Measurements from ENCODE around the gene PACSIN2.
A peak's percentile ranks its signal among the peaks of the same experiment; 100 is the strongest.

Gene PACSIN2

DNA sequence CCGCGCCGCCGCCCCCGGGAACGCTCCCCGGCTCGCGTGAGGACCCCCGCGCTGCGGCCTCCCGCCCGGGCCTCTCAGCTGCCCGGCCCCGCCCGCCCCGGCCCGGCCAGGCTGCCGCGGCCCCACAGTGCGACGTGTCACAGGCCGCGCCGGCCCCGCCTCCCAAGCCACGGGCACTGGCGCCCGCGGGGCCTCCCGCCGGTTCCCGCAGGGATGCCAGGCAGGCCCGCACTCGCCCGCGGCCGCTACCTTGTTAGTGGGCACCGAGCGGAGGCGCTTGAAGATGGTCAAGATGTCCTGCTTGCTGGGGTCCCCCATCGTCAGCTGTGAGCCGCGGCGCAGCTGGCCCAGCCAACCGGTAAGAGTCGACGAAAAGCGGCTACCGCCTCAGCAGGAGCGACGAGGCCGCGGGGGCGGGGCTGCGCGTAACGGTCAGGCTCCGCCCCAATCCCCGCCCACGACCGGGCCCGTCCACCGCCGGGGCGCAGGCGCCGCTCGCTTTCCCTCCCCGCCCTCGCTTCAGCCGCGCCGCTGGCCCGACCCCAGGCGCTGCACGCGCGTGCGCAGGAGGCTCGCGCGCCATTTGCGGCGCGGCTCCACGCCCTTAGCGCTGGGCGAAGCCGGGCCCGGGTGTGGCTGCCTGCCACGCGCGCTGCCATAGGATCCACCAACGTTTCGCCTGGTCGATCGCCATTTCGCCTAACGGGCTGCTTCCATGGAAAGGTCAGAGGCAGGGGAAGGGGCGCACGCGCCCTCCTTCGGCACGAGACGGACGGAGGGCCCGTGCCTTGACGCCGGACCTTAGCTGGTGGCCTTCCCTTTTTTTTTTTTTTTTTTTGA is 157.9 kb downstream of the PACSIN2 start, which contains the start of gene ARFGAP3:
ARFGAP3 (minus strand) TSS at position 409 of the 840 bp plus-strand sequence; CDS start at position 318, 91 bp downstream.
- DNase-seq (ENCODE audit: low spot score), result peak; percentile 100

DNA sequence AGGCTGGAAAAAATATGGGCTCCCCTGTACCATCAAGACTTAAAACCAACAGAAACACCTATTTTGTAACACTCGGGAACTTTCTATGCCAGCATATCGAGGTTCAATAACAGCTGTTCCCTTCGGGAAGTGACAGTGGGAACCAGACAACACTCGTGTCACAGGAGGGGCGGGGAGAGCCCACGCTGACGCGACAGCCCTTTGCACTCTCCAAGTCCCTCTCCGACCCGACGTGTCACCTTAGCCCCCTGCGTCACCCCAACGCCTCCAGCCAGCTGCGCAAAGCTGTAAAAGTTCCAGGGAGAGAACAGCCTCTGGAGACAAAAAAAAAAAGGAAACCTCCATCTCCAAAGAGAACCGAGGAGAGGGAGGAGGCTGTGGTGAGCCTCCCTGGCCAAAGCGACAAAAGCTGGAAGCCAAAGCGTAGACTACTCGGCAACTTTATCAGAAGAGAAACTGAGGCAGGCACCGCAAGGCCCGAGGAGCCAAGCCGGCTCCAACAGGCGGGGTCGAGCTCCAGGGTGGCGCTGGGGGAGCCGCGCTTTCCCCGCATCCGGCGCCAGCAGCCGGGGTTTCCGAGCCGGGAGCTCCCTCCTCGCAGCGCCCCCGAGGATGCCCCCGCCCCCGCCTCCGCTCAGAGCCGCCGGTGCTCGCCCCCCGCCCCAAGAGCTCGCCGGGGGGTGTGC is 158.6 kb downstream of the PACSIN2 start:
- DNase-seq (ENCODE audit: low spot score), result no peak

DNA sequence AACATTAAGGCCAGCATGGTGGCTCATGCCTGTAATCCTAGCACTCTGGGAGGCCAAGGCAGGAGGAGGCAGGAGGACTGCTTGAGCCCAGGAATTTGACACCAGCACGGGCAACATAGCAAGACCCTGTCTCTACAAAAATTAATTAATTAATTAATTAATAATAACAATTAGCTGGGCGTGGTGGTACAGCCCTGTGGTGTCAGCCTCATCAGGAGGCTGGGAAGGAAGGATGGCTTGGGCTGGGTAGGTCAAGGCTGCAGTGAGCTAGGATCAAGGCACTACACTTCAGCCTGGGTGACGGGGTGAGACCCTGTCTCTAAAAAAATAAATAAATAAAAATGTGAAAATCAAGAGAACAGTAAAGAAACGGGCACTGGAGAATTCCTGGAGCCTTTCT is 159.2 kb downstream of the PACSIN2 start:
- DNase-seq (ENCODE audit: low spot score), result no peak

GRCh38 chr22:42855211-42855610 is 159.7 kb downstream of the PACSIN2 start:
- no peak for DNase-seq (ENCODE audit: low spot score)

GRCh38 chr22:42848941-42849550 is 165.9 kb downstream of the PACSIN2 start:
- no peak for DNase-seq (ENCODE audit: low spot score)

DNA sequence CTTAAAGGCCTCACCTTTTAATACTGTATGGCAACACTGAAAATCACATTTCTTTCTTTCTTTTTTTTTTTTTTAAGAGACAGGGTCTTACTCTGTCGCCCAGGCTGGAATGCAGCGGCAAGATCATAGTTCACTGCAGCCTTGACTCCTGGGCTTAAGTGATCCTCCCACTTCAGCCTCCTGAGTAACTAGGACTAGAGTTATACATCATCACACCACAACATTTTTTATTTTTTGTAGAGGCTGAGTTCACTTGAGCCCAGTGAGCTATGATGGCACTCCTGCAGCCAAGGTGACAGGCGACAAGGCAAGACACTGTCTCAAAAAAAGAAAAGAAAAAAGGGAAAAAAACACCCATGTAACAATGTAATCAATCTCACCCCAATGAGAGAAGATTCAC is 167.8 kb downstream of the PACSIN2 start:
- DNase-seq (ENCODE audit: low spot score), result no peak

DNA sequence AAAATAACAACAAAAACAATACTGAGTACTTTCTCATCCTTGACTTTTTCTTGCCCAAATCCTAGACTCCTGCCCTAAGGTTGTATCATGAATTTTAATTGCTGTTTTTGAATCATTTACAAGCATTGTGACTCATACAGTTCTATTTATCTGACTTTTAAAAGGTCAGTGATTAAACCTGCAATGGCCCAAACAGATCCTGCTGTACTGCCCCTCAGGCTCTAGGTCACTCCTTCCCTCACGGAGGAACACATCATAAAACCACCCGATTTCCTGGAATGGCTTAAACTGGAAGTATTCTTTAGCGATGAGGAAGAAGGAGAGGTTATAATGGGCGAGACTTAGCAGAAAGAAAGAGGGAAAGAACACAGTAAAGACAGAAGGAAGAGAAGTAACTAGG is 170.2 kb downstream of the PACSIN2 start:
- no peak for DNase-seq (ENCODE audit: low spot score)

- DNase-seq (ENCODE audit: low spot score), result no peak
Measured at GRCh38 chr22:42842658-42843370, 172.1 kb downstream of the PACSIN2 start.

- no peak for DNase-seq (ENCODE audit: low spot score)
Measured at GRCh38 chr22:42841444-42841843, 173.5 kb downstream of the PACSIN2 start.

DNA sequence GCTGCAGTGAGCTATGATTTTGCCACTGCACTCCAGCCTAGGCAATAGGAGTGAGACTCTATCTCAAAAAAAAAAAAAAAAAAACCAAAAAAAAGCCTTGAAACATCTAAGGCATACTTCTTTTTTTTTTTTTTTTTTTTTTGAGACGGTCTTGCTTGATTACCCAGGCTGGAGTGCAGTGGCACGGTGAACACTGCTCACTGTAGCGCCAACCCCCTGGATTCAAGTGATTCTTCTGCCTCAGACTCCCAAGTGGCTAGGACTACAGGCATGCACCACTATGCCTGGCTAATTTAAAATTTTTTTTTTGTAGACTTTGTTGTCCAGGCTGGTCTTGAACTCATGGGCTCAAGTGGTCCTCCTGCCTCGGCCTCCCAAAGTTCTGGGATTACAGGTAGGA is 177.4 kb downstream of the PACSIN2 start:
- no peak for DNase-seq (ENCODE audit: low spot score)

GRCh38 chr22:42836026-42836425 is 178.9 kb downstream of the PACSIN2 start:
- DNase-seq (ENCODE audit: low spot score), result no peak

DNA sequence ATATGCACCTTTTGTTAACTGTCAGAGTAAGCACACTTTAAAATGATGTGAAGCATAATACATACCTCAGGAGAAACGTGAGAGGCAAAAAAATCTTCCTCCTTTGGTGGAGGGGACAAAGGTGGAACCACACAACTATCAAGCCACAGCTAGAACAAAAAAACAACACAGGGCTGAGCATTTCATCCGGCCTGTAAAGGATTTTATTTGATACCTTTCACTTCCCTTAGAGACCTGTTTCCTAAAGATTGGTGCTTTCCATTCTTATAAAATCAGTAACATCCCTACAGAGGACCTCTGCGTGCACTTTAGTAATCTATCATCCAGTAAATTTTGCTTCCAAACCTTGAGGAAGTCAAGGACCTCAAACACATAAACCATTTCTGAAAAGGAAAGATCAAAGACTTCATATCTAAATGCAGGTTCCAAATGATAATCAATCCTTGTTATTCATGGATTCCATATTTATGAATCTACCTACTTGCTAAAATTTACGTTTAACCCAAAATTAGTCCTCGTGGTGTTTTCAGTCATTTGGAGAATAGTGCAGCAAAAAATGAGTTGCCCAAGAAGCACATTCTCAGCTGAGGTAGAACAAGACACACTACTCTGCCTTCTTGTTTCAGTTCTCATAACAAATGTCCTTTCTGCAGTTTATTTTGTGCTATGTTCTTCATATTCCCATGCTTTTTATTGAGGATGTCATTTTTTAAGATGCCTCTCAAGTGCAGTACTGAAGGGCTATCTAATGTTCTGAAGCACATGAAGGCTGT is 180.6 kb downstream of the PACSIN2 start:
- no peak for DNase-seq (ENCODE audit: low spot score)

DNA sequence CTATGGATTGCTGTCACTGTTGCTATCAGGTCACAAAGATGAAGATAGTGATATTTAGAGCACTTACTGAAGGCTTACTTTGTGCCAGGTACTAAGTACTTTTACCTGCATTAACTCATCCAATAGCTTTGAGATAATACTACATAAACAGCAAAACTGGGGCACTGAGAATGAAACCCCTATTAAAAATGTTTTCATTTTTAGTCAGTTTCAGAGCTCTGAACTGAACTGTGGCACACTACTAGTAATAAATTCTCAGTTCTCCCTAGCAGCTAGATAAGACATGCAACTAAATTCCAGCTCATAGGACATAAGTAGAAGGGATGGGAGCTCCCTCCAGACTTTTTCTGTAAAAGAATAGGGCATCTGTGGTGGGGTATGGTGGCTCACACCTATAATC is 181.8 kb downstream of the PACSIN2 start:
- DNase-seq (ENCODE audit: low spot score), result no peak

DNA sequence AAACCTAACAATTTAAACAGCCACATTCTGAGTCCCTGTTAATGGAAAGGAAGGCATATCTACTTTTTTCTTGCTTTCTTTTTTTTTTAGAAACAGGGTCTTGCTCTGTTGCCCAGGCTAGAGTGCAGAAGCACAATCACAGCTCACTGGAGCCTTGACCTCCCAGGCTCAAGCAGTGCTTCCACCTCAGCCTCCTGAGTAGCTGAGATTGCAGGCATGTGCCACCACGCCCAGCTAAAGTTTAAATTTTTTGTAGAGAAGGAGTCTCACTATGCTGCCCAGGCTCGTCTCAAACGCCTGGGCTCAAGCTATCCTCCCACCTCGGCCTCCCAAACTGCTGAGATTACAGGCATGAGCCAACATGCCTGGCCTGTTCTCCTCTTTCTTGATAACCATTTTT is 183.2 kb downstream of the PACSIN2 start:
- DNase-seq (ENCODE audit: low spot score), result no peak

GRCh38 chr22:42830161-42830560 is 184.8 kb downstream of the PACSIN2 start:
- no peak for DNase-seq (ENCODE audit: low spot score)

- DNase-seq (ENCODE audit: low spot score), result no peak
Measured at GRCh38 chr22:42829302-42829701, 185.6 kb downstream of the PACSIN2 start.

DNA sequence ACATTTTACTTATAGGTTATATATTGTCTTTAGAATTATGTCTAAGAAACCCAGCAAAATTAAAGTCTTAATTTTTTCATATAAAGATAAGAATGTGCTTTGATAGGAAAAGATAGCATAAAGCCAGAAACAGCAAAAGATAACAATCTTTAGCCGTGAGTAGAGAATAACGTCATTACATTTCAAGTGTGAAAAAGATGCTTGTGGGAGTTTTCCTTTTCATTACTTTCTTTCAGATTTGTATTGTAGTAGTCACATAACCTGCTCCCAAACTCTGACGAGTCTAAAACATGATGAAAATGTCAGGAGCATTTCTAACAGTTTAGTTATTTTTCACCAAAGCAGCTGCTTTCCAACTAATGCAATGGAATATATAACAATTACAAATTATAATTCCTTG is 189.2 kb downstream of the PACSIN2 start:
- DNase-seq (ENCODE audit: low spot score), result no peak

DNA sequence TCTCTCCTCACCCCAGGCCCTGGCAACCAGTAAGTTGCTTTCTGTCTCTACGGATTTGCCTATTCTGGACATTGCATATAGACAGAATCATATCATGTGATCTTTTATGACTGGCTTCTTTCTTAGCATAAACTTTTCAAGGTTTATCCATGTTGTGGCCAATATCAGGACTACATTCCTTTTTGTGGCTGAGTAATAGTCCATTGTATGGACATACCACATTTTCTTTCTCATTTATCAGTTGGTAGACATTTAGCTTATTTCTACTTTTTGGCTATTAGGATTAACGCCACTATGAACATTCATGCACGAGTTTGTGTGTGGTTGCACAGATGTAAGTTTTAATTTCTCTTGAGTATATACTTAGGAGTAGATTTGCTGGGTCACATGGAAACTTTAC is 193.6 kb downstream of the PACSIN2 start:
- no peak for DNase-seq (ENCODE audit: low spot score)

DNA sequence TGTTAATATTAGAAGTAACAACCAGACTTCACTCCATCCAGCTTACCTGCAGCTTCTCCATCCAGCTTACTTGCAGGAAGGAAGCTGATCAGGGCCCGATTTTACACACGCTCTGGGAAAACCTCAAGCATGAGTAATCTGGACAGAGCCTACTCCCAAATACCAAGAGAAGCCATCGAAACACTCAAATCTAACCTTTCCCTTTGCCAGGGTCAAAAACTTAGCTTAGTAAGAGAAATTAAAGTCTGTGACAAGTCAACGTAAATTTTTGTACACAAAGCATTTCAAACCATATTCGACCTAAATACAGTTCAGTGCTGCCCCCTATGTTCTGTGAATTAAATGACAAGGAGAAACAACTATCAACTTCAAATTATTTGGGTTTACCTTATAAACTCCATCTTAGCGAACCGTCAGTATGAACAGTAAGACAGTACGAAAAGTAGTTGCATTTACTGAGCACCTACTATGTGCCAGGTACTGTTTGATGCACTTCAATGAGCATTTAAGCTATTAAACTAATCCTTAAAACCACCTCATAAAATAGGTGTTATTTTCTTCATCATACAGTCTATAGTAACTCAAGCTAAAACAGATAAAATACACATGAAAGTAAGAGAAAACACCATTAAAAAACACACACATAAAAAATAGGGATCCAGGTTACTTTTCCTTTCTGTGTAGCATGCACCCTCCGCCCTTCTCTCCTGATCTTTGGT is 194.7 kb downstream of the PACSIN2 start:
- peak; percentile 35 for DNase-seq (ENCODE audit: low spot score)

Data from iPS-NIHi11 (cell line).